ENCODE data around the gene MIXL1. TPM values are rescaled to one million over a fixed set of nuclear protein-coding genes. Genes with fewer than 3 reads are reported as not detected.
"Not testable (repeated sequence)": the region's sequence is repeated elsewhere in the genome, so short reads cannot be mapped to it uniquely, and the experiment has no call there.

Gene MIXL1
- not detected for total RNA-seq

- ATAC-seq: peak; percentile 36
Observed at GRCh38 chr1:226223157-226223785, at the start of gene MIXL1. MIXL1 (plus strand) TSS chr1:226223664; CDS start chr1:226223682, 18 bp downstream.

- no peak for ATAC-seq
Observed at GRCh38 chr1:226176870-226177269, 46.6 kb upstream of the MIXL1 start.

- ATAC-seq: peak; percentile 45
Observed at GRCh38 chr1:226181996-226182714, 41.3 kb upstream of the MIXL1 start.

GRCh38 chr1:226185141-226186036, 38.1 kb upstream of the MIXL1 start:
- no peak for ATAC-seq

- peak; percentile 86 for ATAC-seq
Observed at GRCh38 chr1:226186124-226187018, 37.1 kb upstream of the MIXL1 start, which contains the start of gene ACBD3. ACBD3 (minus strand) TSS chr1:226186741; CDS start chr1:226186675, 66 bp downstream.

- ATAC-seq: no peak
Observed at GRCh38 chr1:226187019-226187322, 36.5 kb upstream of the MIXL1 start.

GRCh38 chr1:226187380-226187779, 36.1 kb upstream of the MIXL1 start:
- no peak for ATAC-seq

- ATAC-seq: no peak
Observed at GRCh38 chr1:226195144-226195543, 28.3 kb upstream of the MIXL1 start.

- no peak for ATAC-seq
Observed at GRCh38 chr1:226199971-226200370, 23.5 kb upstream of the MIXL1 start.

GRCh38 chr1:226201029-226201593, 22.4 kb upstream of the MIXL1 start:
- no peak for ATAC-seq

GRCh38 chr1:226202246-226202645, 21.2 kb upstream of the MIXL1 start:
- no peak for ATAC-seq

- not testable (repeated sequence) for ATAC-seq
Observed at GRCh38 chr1:226202666-226203065, 20.8 kb upstream of the MIXL1 start.

GRCh38 chr1:226203240-226203639, 20.2 kb upstream of the MIXL1 start:
- no peak for ATAC-seq

GRCh38 chr1:226203655-226204054, 19.8 kb upstream of the MIXL1 start:
- no peak for ATAC-seq

GRCh38 chr1:226204198-226204597, 19.3 kb upstream of the MIXL1 start:
- no peak for ATAC-seq

GRCh38 chr1:226207048-226207447, 16.4 kb upstream of the MIXL1 start:
- ATAC-seq: no peak

- no peak for ATAC-seq
Observed at GRCh38 chr1:226209307-226210059, 14.0 kb upstream of the MIXL1 start.

GRCh38 chr1:226210571-226211176, 12.8 kb upstream of the MIXL1 start:
- no peak for ATAC-seq

- no peak for ATAC-seq
Observed at GRCh38 chr1:226211181-226211821, 12.2 kb upstream of the MIXL1 start.

GRCh38 chr1:226212545-226212944, 10.9 kb upstream of the MIXL1 start:
- ATAC-seq: no peak
